HL-60 (cell line): ENCODE results near the gene HCAR2.
A peak's percentile ranks its signal among the peaks of the same experiment; 100 is the strongest.
"Not testable (repeated sequence)": the region's sequence is repeated elsewhere in the genome, so short reads cannot be mapped to it uniquely, and the experiment has no call there.

Experiments used
- DNase-seq, 2 experiments: peaks; one replicate each; pipeline ENCODE4 v3.0.0-alpha.2; 2010 to 2020; ENCODE audit warnings: low read depth in 1 of 2, low spot score in 1 of 2
- H3K27ac ChIP-seq: fragments of 250-450 bp; sonication (Bioruptor Pico); replicated peaks from 2 replicates; pipeline ENCODE4 v1.5.1; 2020; ENCODE audit warnings: mild to moderate bottlenecking, moderate library complexity
- H3K27me3 ChIP-seq: fragments of 250-450 bp; sonication (Bioruptor Pico); 2 replicates; pipeline ENCODE4 v1.5.1; 2021; ENCODE audit warnings: mild to moderate bottlenecking, moderate library complexity; ENCODE audit not compliant: insufficient read depth, poor library complexity, severe bottlenecking
- H3K4me3 ChIP-seq: replicated peaks from 2 replicates; pipeline ENCODE4 v1.5.1; 2011; ENCODE audit warnings: mild to moderate bottlenecking, control low read depth, low read length; ENCODE audit not compliant: insufficient read depth
- GABPA ChIP-seq: IDR thresholded peaks from 2 replicates; pipeline ENCODE4 v1.6.1; 2012; ENCODE audit warnings: low read depth
- POLR2AphosphoS5 ChIP-seq: IDR thresholded peaks from 2 replicates; pipeline ENCODE4 v1.6.1; 2012; ENCODE audit warnings: low read depth
- SPI1 ChIP-seq: IDR thresholded peaks from 2 replicates; pipeline ENCODE4 v1.6.1; 2012; ENCODE audit warnings: low read depth, mild to moderate bottlenecking, borderline replicate concordance
- TF ChIP-seq, protein P1 (sequence below): IDR thresholded peaks from 2 replicates; pipeline ENCODE4 v1.6.1; 2012; ENCODE audit warnings: low read depth; ENCODE audit not compliant: insufficient replicate concordance
- TF ChIP-seq, protein P2 (sequence below): IDR thresholded peaks from one replicate; pipeline ENCODE4 v1.5.1; 2011; ENCODE audit warnings: low read length, control low read depth, inconsistent platforms; ENCODE audit not compliant: insufficient read depth

HCAR2 gene

DNA sequence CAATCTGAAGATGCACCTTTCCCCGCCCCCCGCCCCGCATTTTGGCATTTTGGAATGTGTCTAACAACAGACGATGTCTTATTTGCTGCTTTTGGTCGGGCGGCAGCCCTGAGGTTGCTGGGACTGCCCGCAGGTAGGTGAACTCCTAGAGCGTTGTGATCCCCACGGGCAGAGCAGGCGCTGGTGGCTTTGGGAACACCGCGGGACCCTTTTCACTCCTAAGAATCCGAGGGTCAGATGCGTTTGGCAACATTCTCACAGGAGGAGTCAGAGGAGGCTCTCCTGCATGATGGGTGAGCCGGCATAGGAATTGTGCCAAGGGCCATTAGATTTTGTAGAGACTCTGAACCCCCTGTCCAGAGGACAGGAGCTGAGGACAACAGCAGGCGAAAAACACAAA lies 41.9 kb downstream of the HCAR2 start:
- Histone ChIP-seq H3K4me3 (no peak overlapping the region), H3K27me3 (no peaks in the 10 kb centered on the region), H3K27ac (no peak overlapping the region)
- TF ChIP-seq SPI1 = no peak
- TF ChIP-seq, protein P1, sequence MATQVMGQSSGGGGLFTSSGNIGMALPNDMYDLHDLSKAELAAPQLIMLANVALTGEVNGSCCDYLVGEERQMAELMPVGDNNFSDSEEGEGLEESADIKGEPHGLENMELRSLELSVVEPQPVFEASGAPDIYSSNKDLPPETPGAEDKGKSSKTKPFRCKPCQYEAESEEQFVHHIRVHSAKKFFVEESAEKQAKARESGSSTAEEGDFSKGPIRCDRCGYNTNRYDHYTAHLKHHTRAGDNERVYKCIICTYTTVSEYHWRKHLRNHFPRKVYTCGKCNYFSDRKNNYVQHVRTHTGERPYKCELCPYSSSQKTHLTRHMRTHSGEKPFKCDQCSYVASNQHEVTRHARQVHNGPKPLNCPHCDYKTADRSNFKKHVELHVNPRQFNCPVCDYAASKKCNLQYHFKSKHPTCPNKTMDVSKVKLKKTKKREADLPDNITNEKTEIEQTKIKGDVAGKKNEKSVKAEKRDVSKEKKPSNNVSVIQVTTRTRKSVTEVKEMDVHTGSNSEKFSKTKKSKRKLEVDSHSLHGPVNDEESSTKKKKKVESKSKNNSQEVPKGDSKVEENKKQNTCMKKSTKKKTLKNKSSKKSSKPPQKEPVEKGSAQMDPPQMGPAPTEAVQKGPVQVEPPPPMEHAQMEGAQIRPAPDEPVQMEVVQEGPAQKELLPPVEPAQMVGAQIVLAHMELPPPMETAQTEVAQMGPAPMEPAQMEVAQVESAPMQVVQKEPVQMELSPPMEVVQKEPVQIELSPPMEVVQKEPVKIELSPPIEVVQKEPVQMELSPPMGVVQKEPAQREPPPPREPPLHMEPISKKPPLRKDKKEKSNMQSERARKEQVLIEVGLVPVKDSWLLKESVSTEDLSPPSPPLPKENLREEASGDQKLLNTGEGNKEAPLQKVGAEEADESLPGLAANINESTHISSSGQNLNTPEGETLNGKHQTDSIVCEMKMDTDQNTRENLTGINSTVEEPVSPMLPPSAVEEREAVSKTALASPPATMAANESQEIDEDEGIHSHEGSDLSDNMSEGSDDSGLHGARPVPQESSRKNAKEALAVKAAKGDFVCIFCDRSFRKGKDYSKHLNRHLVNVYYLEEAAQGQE = no peak
- TF ChIP-seq, protein P2, sequence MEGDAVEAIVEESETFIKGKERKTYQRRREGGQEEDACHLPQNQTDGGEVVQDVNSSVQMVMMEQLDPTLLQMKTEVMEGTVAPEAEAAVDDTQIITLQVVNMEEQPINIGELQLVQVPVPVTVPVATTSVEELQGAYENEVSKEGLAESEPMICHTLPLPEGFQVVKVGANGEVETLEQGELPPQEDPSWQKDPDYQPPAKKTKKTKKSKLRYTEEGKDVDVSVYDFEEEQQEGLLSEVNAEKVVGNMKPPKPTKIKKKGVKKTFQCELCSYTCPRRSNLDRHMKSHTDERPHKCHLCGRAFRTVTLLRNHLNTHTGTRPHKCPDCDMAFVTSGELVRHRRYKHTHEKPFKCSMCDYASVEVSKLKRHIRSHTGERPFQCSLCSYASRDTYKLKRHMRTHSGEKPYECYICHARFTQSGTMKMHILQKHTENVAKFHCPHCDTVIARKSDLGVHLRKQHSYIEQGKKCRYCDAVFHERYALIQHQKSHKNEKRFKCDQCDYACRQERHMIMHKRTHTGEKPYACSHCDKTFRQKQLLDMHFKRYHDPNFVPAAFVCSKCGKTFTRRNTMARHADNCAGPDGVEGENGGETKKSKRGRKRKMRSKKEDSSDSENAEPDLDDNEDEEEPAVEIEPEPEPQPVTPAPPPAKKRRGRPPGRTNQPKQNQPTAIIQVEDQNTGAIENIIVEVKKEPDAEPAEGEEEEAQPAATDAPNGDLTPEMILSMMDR = no peak
- TF ChIP-seq GABPA = no peak
- TF ChIP-seq POLR2AphosphoS5 = no peak
- no peak for DNase-seq

DNA sequence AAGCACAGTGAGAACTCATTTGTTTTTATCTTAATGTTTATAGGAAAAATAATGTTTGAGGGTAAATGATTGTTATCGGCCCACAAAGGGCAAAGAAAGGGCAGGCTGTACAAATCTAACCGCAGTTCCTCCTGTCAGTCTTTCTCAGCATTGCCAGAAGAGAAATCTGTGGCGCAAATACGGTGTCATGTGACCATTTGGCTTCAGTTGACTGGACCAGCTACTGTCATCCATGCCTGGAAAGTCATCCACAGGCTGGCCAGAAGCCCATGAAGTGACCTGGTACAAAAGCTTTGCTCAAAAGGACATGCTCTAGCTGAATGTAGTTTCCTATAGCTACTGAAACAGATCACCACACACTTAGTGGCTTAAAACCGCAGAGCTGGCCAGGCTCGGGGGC lies 43.6 kb downstream of the HCAR2 start:
- no peaks in the 10 kb centered on the region for H3K27me3 ChIP-seq
- no peak overlapping the region for H3K27ac ChIP-seq
- H3K4me3 ChIP-seq = no peak overlapping the region
- TF ChIP-seq POLR2AphosphoS5 (no peak), GABPA (no peak), SPI1 (no peak)
- TF ChIP-seq, protein P1 = no peak
- TF ChIP-seq, protein P2 = no peak
- DNase-seq = peak in 1 of 2 experiments; percentile 51

DNA sequence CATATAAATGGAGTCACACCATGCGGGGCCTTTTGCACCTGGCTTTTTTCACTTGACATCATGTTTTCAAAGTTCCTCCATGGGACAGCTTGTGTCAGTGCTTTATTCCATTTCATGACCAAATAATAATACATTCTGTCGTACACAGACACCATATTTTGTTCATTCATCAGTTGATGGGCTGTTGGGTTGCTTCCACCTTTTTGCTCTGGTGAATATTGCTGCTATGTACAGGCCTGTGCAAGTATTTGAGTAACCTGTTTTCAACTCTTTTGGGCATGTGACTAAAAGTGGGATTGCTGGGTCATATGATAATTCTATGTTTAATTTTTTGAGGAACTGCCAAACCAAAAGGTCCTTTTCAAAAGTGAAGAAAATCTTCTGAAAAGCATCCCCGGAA lies 46.9 kb downstream of the HCAR2 start:
- Histone ChIP-seq H3K27me3 (no peaks in the 10 kb centered on the region), H3K27ac (no peak overlapping the region), H3K4me3 (no peak overlapping the region)
- no peak for DNase-seq
- TF ChIP-seq SPI1 = peak; percentile 35; the same call in 1 of the 2 replicates
- TF ChIP-seq, protein P2 = no peak

DNA sequence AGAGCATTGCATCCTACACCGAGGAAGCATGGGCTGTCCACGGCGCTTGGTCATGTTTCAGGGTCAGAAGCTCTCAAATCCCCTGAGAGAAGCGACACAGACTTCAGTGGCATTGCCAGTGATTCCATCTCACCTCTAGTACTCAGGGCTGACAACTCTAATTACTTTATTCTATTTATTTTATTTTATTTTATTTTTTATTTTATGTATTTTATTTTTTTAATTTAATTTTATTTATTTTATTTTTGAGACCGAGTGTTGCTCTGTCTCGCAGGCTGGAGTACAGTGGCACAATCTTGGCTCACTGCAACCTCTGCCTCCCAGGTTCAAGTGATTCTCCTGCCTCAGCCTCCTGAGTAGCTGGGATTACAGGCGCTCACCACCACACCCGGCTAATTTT lies 49.9 kb downstream of the HCAR2 start:
- not testable (repeated sequence) for DNase-seq, H3K27ac ChIP-seq, H3K4me3 ChIP-seq, H3K27me3 ChIP-seq
